HS-27A (cell line): Measurements from ENCODE around the gene SMIM3.
"Not testable (repeated sequence)": the region's sequence is repeated elsewhere in the genome, so short reads cannot be mapped to it uniquely, and the experiment has no call there.

ENCODE experiments used
- DNase-seq: peaks from one replicate; pipeline ENCODE4 v3.0.0-alpha.2; 2012; ENCODE audit warnings: low read depth, missing footprints

The SMIM3 gene

DNA sequence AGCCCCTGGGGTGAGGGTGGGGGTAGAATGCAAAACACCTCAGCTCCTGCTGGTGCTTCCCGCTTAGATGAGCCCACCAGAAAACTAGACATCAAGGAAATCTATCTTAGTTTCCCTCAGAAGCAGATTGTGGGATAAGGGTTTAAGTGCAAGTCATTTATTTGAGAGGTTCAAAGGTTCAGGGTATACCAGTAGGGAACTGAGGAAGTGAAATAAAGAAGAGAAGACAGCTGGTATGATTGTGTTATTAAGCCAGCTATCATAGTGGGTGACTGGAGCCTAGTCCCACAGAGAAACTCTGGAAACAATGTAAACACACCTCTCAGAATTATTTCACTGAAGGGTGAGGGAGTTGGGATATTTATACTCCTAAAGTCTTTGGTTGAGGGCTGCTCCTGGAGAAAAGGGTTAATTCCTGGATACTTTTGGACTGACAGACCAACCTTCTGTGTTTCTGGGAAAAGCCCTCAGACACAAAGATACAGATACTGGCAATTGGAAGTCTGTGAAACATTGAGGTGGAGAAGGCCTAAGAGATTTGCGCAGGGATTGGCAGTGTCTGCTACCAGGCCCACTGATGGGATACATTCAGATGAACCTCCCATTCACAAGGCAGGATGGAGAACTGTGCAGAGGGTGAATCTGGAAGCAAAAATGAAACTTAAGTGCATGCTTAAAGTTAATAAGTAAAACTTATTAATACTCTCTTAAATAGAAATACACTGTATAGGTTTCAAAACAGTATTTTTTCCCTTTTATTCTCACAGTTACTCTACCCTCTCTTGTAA, 13.4 kb upstream of the SMIM3 start:
- DNase-seq, result no peak

DNA sequence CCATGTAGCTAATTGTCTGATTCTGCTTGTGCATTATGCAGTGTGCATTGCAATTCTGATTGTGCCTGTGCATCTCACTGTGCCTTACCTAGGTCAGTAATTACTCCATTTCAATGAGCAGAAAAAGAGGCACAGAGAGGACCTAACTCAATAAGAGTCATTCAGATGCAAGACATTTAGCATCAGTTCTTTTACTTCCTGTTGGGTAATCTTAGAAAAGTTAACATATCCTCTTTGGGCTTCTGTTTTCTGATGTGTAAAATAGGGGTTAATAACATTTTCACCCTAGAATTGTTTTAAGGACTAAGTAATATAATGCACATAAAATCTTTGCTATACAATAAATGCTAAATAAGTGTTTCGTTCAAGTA, 12.8 kb upstream of the SMIM3 start:
- DNase-seq, result no peak

DNA sequence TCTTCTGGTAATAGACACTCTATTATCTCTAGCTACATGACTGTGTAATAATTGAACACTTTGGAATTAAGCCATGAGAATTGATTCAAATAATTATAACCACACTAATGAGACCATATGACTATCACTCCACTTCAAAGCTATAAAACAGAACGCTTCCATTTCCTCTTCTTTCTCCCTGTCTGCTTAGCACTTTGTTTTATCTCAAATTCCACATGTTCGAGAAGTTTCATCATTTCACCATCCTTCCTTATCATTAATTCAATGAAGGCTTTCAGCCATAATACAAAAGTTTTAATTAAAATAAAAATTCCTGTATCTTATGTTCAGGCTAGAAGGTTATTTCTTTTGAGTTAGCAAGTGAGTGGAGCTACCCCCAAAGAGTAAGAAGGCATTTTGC, 12.3 kb upstream of the SMIM3 start:
- DNase-seq, result no peak

DNA sequence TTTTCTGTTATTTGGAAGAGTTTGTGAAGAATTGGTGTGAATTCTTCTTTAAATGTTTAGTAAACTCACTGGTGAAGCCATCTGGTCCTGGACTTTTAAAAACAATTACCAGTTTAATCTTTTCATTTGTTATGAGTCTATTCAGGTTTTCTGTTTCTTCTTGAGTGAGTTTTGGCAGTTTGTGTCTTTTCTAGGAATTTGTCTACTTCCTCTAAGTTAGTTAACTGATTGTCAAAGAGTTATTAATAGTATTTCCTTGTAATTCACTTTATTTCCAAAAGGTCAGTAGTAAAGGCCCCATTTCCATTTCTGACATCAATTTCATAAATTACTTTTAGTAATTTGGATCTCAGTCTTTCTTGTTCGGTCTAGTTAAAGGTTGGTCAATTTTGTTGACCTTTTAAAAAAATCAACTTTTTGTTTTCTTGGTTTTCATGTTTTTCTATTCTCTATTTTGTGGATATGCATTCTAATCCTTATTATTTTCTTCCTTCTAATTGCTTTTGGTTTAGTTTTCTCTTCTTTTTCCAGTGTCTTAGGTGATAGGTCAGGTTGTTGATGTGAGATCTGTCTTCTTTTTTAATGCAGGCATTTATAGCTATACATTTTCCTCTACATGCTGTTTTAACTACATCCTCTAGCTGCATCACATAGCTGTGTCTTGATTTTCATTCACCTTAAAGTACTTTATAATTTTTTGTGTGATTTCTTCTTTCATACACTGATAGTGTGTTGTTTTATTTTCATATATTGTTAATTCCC, 7.3 kb upstream of the SMIM3 start:
- DNase-seq, result no peak

DNA sequence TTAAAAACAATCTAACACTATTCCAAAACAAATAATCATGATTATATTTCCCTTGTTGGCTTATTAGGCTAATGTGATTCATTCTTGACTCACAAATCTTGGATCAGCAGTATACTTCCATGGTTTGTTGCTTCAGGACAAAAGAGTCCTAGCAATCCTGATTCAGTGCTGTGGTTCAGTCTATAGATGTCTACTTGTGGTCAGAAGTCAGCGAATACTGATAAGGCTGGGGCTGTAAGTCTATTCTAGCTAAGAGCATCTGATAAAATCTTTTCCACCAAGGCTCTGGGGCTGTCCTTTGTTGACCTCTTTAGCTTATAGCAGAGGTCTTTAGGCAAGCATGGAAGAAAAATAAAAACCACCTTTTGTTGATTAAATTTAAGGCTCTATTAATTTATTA, 4.4 kb upstream of the SMIM3 start:
- DNase-seq, result no peak

DNA sequence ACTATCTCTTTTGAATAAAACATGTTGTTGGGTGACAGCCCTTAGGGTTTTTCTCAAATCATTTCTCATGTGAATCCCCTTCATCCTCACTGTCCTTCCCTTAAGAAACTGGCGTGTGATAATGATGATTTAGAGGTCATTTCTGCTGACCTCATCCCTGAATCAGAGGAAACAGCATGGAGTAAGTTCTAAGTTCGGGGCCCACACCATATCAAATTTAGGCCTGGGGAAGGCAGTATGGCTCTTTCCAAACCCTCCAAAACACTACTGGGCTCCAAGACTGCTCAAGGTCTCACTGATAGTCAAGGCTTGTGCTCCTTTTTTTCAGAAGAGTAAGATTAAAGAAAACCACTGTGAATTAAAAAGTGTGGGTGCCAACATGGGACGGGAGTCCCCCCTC, 872 bp upstream of the SMIM3 start:
- DNase-seq, result no peak

DNA sequence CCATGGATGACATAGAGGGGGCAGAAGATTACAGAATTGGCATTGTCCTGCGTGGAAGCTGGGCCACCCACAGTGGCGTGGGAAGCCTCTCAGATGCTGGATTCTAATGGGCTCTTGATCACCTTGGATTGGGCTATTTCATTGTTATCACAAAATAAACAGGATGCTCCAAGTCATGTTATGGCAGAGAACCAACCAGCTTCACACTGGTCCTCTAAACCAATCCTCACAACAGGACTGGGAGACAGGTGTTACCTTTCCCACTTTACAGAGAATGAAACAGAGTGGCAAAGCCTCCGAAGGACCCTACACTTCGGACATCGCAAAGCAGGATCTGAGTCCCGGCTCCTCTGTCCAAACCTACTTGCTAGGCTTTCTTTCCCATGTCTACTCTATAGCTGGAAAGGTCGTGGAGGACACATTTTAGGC, 455 bp upstream of the SMIM3 start:
- no peak for DNase-seq

DNA sequence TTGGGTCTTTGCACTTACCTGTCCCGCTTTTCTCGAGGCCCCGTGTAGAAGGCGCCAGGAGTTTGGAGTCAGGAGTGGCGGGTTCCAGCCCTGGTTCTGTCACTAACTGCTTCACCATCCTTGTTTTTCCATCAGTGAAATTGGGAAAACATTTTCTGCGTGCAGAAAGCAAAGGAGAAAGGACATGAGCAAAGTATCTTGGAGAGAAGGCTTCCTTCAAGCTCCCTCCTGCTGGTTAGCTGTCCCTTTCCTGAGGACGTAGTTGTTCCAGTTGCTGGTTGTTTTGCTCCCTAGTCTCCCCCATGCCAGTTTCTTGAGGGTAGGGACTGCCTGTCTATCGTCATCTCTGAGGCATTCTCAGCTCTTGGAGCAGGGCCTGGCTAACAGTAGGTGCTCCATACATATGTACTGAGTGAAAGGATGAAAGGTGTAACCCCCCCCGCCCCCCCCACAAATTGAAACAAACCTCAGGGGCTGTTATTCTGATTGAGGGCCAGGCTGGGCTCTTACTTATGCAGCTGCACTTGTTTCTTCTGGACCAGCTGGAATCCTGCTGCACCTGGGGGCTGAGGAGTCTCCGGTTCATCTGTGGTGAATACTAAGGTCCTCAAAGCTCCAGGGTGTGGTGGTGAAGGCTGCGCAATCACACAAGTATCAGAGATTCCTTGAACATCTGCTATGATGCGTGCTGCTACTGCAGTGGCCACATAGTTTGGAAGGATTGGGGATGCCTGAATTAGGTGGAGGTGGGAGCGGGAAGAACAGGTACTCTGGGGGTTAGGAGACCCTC, 1.0 kb downstream of the SMIM3 start:
- DNase-seq, result no peak

DNA sequence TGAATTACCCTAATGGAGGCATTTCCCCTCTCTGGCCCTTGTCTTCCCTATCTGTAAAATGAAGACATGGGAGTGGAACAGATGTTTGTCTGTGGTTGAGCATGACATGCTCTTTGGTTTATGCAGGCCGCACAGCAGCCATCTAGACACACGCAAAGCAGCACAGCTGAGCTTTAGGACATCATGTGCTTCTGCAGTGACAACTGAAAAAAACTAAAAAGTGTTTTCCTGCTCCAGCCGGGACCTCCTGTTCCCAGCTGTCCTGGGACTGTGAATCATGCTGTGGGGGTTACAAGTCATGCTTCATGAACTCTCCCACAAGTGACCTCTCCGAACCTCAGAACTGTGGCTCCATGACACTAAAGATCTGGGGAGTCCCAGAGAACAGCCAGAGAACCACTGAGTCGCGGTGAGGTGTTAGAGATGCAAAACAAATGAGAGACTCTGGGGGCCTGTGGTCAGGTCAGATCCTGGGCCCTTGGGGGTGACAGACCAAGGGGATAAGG, 1.7 kb downstream of the SMIM3 start:
- DNase-seq, result no peak

DNA sequence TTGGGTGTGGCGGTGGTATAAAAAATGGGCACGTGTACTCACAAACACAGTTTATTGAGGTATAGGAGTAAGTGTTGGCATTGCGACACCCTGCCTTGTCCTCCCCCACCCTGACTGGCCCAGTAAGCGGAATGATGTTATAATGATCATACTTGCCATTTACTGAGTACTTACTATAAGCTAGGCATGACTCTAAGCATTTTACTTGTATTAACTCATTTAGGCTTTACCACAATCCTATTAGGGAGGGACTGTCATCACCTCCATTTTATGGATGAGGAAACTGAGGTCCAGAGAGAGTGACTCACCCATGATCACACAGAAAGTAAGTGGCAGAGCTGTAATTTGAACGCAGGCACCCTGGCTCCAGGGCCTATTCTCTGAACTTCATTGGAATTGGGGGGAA, 2.3 kb downstream of the SMIM3 start:
- DNase-seq, result no peak

DNA sequence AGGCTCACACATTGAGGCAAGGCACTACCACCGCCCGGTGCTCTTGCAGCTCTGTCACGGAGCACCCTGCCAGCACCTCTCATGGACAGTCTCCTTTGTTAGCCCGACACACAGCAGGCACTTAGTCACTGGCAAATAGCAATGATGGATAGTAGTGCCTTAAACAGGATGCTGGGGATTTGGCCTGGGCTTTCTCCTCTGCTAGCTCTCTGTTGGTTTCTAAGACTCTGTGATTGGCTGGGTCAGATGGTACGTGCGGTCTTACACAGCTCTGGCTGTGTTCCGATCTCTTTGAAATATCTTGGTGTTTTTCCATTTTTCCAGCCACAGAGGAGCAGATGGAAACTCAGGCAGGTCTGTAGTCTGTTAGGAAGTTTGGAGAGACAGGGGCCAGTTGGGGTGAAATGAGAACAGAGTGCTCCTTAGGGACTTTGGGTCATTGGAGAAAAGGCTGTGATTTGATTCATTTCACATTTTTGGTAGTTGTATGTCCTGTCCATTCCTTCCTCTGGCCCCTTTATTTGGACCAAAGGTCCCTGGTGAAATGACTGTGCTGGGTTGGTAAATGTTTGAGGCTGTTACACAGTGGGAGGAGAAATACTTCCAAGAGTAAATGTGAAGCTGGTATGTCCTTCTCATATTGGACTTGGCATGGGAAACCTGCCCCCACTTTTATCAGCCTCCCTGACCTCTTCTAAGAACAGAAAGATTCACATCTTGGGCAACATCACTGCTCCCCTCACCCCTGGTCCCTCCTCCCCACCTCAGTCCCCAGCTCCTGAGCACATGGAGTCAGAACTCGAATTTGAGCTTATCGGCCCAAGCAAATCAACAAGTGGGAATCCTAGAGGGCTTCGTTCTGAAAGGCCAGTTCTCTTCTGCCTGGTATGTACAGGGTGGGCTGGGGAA, 3.4 kb downstream of the SMIM3 start:
- DNase-seq, result no peak

DNA sequence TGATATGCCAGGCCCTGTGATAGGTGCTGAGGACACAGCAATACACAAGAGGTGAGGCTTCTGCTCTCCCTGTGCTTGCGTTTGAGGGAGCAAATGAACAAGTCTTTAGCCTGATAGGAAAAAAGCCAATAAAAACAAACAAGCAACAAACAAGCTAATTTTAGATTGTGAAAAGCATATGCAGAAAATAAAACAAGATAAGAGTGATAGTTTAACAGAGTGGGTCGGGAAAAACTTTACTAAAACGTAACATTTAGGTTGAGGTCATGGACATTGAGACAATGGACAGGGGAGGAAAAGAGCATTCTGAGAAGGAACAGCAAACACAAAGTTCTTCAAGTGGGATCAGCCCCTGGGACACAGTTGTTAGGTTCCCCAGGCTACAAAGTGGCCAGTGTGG, 4.3 kb downstream of the SMIM3 start:
- DNase-seq, result no peak

DNA sequence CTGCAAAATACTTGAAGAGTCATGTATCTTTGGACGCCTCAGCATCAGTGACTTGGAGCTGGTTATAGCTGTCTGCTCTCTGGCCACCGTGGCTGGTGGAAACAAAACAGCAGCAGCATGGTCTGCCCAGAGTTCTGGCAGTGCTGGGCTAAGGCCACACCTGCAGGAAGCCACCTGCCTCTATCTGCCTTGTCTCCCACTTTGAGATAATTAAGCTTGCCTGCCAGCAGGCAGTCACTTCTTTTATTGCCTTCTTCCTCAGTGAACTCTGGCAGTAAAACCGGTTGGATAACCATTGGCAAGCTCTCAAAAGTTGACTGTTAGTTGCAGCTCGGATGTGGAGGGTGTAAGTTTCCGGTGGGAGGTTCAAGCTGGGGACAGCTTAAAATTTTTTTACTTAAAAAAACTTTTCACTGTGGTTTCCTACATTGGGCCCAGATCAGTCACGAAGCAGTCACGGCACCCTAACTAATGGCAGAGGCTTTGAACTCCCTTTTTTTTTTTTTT, 4.9 kb downstream of the SMIM3 start:
- DNase-seq, result no peak

DNA sequence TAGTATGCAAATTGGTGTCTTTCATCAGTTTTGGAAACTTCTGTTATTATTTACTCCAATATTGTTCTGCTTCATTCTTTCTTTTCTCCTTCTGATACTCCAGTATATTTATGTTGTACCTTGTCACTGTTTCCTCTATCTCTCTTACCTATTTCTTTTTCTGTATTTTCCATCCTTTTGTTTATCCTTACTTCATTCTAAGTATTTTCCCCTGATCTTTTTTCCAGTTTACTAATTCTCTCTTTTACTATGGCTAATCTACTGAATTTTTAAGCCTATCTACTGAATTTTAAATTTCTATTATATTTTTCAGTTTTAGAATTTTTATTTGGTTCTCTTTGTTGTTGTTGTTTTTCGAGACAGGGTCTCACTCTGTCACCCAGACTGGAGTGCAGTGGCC, 7.4 kb downstream of the SMIM3 start:
- no peak for DNase-seq

DNA sequence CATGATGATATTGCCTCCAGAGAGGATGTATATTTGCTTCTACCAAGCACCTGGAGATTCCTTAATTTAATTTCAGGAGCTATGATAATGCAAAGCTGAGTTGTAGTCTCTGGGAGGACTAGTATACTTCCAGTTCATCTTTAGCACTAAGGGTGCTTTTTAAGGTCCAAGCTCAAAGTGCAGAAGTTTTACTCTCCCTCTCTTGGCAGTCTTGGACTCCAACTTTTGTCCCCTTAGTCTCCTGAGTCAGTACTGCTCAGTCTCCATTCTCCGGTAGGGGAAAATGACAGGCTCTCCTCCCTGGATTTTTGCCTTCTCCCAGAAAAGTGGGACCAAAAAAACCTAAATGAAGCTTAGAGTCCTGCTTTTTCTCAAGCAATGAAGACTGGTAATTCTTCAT, 8.3 kb downstream of the SMIM3 start:
- no peak for DNase-seq

DNA sequence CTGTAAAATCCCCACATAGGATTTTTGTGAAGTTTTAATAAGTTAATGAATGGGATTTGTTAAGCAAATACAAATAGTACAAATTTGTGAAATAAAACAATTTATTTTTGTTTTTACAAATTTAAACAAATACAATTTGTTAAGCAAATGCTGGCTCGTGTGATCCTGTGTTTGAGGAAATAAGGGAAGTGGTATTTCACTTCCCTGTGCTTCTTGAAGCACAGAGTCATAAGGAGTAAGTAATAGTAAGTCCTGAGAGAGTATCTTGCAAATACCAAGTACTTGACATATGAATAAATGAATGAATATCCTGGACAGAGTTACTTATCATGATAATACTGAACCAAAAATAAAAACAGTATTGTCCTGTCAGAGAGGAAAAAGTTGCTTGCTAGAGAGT, 9.1 kb downstream of the SMIM3 start:
- no peak for DNase-seq

DNA sequence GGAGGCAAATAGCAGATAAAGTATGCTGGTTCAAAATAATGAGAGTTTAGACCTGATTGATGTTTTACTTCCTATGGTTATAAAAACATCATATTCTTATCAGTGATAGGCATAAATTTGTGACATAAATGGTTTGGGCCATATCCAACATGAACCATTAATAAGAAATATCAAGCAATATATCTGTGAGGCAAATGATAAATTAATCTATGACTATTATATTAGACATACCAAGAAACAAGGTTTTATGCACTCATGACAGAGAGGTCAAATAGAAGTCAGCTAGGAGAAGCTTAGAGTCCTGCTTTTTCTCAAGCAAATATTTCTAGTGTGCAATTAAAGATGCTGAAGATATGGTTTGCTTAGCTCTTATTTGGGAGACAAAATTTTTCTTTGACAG, 10.4 kb downstream of the SMIM3 start:
- DNase-seq, result no peak

DNA sequence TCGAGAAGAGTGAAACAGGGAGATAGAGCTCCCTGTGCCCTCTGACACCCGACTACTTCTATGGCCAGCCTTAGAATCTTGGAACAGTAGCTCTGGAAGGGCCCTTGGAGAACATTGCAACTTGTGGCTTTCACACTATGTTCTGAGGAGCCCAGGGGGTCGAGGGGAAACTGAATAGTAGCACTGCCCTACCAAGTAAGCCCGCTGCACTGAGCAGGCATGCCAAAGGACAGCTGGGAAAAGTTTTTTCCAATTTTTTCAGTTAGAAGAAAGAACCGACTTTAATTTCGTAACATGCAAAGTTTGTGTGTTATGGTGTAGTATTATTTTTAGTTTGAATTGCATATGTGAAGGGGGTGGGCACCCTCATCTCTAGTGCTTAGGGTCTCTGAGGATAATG, 10.9 kb downstream of the SMIM3 start:
- DNase-seq, result no peak

DNA sequence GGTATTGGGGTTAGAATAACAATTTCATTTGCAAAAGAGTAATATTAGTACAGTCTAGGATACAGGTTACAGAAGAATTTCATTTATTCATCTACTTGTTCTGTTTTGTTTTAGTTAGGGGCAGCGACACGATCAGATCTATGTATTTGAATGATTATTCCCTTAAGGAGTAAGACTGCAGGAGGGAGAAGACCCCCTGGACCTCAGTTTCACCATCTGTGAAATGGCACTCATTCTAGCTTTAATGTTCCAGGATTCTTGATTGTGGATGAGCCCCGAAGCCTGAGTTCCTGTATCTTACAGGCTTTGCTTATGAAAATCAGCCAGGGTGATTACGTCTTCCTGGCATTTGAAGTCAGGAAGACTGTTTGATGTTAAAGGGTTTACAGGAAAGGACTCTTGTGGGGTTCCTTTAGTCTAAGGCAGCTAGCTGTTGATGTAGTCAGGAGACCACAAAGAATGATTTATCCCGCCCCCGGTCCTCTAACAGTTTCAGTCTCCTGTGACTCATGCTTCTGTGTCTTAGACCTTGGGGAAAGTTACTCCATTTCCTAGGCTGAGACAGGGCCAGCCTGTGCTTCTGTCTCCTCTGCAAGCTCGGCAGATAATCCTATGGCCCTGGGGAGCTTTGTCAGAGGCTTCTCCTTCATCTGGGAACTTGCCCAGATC, 11.5 kb downstream of the SMIM3 start:
- no peak for DNase-seq

DNA sequence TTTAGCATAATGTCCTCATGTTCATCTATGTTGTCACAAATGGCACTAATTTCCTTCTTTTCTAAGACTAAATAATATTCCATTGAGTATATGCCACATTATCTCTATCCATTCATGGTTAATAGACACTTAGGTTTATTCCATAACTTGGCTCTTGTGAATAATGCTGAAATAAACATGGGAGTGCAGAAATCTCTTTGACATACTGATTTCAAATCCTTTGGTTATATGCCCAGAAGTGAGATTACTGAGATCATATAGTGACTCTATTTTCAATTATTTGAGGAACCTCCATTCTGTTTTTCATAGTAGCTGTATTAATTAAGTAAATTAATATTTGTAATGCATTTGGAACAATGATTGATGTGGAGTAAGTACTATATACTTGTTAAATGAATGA, 13.0 kb downstream of the SMIM3 start:
- DNase-seq, result no peak

DNA sequence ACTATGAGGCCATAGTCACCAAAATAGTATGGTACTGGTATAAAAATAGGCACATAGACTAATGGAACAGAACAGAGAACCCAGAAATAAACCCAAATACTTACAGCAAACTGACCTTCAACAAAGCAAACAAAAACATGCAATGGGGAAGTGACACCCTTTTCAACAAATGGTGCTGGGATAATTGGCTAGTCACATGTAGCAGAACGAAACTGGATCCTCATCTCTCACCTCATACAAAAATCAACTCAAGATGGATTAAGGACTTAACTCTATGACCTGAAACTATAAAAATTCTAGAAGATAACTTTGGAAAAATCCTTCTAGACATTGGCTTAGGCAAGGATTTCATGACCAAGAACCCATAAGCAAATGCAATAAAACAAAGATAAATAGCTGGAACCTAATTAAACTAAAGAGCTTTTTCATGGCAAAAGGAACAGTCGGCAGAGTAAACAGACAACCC, 14.9 kb downstream of the SMIM3 start:
- DNase-seq, result not testable (repeated sequence)
